ENCODE data around the gene ANKRD40.

- TF ChIP-seq CTCF (conservative IDR thresholded peaks at IDR 0.05) (no peak), ZFX (IDR thresholded peaks at IDR 0.05) (no peak)
Measured at GRCh38 chr17:50725769-50726655, 18.3 kb upstream of the ANKRD40 start.
